Pancreas (tissue), 10 donors: ENCODE measurements around the gene OR4Q3. TPM values are rescaled to one million over a fixed set of nuclear protein-coding genes. Genes with fewer than 3 reads are reported as not detected.
"Not testable (repeated sequence)": the region's sequence is repeated elsewhere in the genome, so short reads cannot be mapped to it uniquely, and the experiment has no call there.

Experiments
- ATAC-seq, 4 donors: fragments of 200-7000 bp; cut with Tn5 transposase; one replicate each; pipeline versions ENCODE4 v1.8.0 to v1.9.1; 2020; ENCODE audit warnings: mild to moderate bottlenecking in 4 of 4, moderate library complexity in 4 of 4
- DNase-seq, 6 donors: peaks; one replicate each; pipeline ENCODE4 v3.0.0-alpha.2; 2020
- FAIRE-seq: peaks from 2 replicates; lab custom pipeline; 2012; peaks lifted over from hg19 to GRCh38; lab: Jason Lieb, UNC
- H3K27ac ChIP-seq, 4 donors: fragments of 200-600 bp; sonication (generic); 1 replicate in 3 of 4; 2 replicates in 1 of 4; pipeline versions ENCODE4 v1.5.0 to v1.8.0; 2020
- H3K27me3 ChIP-seq, 4 donors: fragments of 200-600 bp; one replicate each; pipeline ENCODE4 v1.8.0; 2021
- H3K36me3 ChIP-seq, 3 donors: fragments of 200-600 bp; sonication (generic) in 1 of 3; one replicate each; pipeline versions ENCODE4 v1.5.0 to v1.8.0; 2020 to 2021
- H3K4me1 ChIP-seq, 3 donors: fragments of 200-600 bp; one replicate each; pipeline ENCODE4 v1.8.0; 2021
- H3K4me3 ChIP-seq, 4 donors: fragments of 200-600 bp; sonication (generic) in 2 of 4; one replicate each; pipeline versions ENCODE4 v1.5.0 to v1.8.0; 2020 to 2021
- H3K9me3 ChIP-seq, 4 donors: fragments of 200-600 bp; one replicate each; pipeline ENCODE4 v1.8.0; 2021
- WGBS, 2 donors: extraction: QIAGEN DNeasy Blood & Tissue Kit; methylation state at CpG; one replicate each; pipeline ENCODE4 v1.1.7; 2013; 5-methylcytosine and 5-hydroxymethylcytosine counted together
- intact Hi-C, 3 donors: fragments of 100-400 bp; cut with DNase I; formaldehyde crosslinking; loops; one replicate each; pipeline versions ENCODE4 v1.11.1 to v1.14.2; 2022
- polyA plus RNA-seq, 2 donors: library from polyadenylated mRNA; stranded (reverse); fragments of 200-250 nt; gene quantifications; one replicate each; pipeline ENCODE4 v1.2.3, GENCODE V29; 2013
- total RNA-seq, 6 donors: library from RNA; stranded (reverse); fragmentation: NEBNext Ultra II Directional in 4 of 6; extraction: Animal tissue kit (Norgen Biotek cat#: 25700) in 4 of 6; gene quantifications; one replicate each; pipeline versions ENCODE4 v1.2.1 to v1.2.4, GENCODE V29; 2021 to 2023
- TF ChIP-seq, protein P1 (sequence below), 4 donors: fragments of 200-600 bp; sonication (generic) in 3 of 4; IDR thresholded peaks; one replicate each; pipeline versions ENCODE4 v1.5.0 to v1.8.0; 2021; ENCODE audit warnings: antibody characterized with exemption in 4 of 4
- donor health status: healthy with polysubstance abuse.
- donor health status: DM: no; HTN: no; CAD: no; lungs with moderate emphysema.
- donor health status: DM: no; HTN: no; CAD: no.
- donor health status: control.
- donor health status: control.
- donor health status: Bipolar disorder and iron deficiency.
- donor health status: DM: yes; HTN: yes; CAD: no.
- donor health status: DM: no; HTN: no; CAD: no.
- donor health status: DM: no; HTN: no; CAD: no.
- donor health status: DM: yes; HTN: yes; CAD: no.

OR4Q3 gene
- total and polyA plus RNA-seq, 8 donors, result 0.09 TPM; not detected in 7

- peak in 1 of 4 donors; percentile 71 for ATAC-seq
Measured at GRCh38 chr14:19771895-19772430, 28.6 kb downstream of the OR4Q3 start.

DNA sequence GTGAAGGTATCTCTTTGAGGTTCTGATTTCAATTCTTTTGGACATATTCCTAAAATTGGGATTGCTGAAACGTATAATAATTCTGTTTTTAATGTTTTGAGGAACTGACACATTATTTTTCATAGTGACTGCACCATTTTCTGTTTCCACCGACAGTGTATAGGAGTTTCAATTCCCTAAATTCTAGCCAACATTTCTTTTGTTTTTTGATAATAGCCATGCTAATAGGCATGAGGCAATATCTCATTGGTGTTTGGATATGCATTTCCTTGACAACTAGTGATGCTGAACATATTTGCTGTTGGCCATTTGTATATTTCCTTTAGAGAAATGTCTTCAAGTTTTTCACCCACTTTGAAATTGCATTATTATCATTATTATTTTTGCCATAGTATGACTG, 29.1 kb downstream of the OR4Q3 start:
- DNase-seq, H3K27ac ChIP-seq, H3K4me1 ChIP-seq, H3K9me3 ChIP-seq, H3K4me3 ChIP-seq, H3K36me3 ChIP-seq, H3K27me3 ChIP-seq, intact Hi-C loops: not testable (repeated sequence)
- 29 to 43% methylated on average over 2 of the region's 2 CpGs for WGBS, 2 donors
- peak in 1 of 4 donors; percentile 60 for ATAC-seq
- FAIRE-seq, result peak; percentile 89

More at GRCh38 chr14:19771895-19772430, 28.6 kb downstream of the OR4Q3 start:
- 80 to 87% methylated on average over 1 of the region's 1 CpG for WGBS, 2 donors
- Histone ChIP-seq H3K4me1 (no peaks in the 10 kb centered on the region), H3K27ac (no peak overlapping the region), H3K27me3 (no peaks in the 10 kb centered on the region), H3K36me3 (no peaks in the 10 kb centered on the region), H3K9me3 (no peaks in the 10 kb centered on the region), H3K4me3 (no peak overlapping the region)
- FAIRE-seq (no peak), DNase-seq (no peak)
- TF ChIP-seq, protein P1, sequence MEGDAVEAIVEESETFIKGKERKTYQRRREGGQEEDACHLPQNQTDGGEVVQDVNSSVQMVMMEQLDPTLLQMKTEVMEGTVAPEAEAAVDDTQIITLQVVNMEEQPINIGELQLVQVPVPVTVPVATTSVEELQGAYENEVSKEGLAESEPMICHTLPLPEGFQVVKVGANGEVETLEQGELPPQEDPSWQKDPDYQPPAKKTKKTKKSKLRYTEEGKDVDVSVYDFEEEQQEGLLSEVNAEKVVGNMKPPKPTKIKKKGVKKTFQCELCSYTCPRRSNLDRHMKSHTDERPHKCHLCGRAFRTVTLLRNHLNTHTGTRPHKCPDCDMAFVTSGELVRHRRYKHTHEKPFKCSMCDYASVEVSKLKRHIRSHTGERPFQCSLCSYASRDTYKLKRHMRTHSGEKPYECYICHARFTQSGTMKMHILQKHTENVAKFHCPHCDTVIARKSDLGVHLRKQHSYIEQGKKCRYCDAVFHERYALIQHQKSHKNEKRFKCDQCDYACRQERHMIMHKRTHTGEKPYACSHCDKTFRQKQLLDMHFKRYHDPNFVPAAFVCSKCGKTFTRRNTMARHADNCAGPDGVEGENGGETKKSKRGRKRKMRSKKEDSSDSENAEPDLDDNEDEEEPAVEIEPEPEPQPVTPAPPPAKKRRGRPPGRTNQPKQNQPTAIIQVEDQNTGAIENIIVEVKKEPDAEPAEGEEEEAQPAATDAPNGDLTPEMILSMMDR (IDR thresholded peaks at IDR 0.05), result no peak
- intact Hi-C loops, result no loop called here

DNA sequence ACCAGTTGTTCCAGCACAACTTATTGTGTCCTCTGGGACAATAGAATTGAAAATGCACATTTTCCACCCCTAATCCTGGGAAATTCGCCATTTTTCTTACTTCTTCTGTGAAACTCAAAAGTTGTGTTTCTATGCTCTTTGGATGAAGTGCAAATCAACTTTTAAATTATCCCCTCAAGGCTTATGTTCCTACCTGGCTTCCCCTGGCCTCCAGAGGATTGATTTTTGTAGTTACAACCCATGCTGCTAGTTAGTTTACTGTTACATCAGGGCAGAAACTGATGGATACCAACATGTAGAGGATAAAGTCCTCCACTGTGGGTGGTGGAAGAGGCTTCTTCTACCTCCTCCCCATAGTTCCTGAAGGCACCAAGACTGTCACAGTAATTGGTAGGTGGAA, 29.8 kb downstream of the OR4Q3 start, which contains the start of gene OR4M1:
Gene OR4M1 (plus strand): TSS at position 301 of the 400 bp plus-strand sequence. CDS start 6,819 bp downstream, outside the sequence.
- H3K4me3 ChIP-seq, H3K9me3 ChIP-seq, ATAC-seq, H3K36me3 ChIP-seq, FAIRE-seq, H3K27me3 ChIP-seq, intact Hi-C loops, DNase-seq, H3K27ac ChIP-seq, H3K4me1 ChIP-seq: not testable (repeated sequence)
- 6% methylated on average over 1 of the region's 1 CpG for WGBS, 2 donors

- H3K36me3 ChIP-seq, result no peaks in the 10 kb centered on the region
- H3K9me3 ChIP-seq, result no peaks in the 10 kb centered on the region
- H3K27ac ChIP-seq, result no peak overlapping the region
- FAIRE-seq (peak; percentile 99), ATAC-seq (no peak), DNase-seq (no peak)
- intact Hi-C loops, result no loop called here
- H3K27me3 ChIP-seq, result no peaks in the 10 kb centered on the region
- TF ChIP-seq, protein P1 (IDR thresholded peaks at IDR 0.05), result no peak
- WGBS, 2 donors, result 35 to 69% methylated on average over 1 of the region's 1 CpG
- no peaks in the 10 kb centered on the region for H3K4me1 ChIP-seq
- no peak overlapping the region for H3K4me3 ChIP-seq
Measured at GRCh38 chr14:19775587-19775986, 32.2 kb downstream of the OR4Q3 start.

GRCh38 chr14:19785848-19786247, 42.5 kb downstream of the OR4Q3 start:
- ATAC-seq, H3K4me1 ChIP-seq, H3K9me3 ChIP-seq, H3K27me3 ChIP-seq, intact Hi-C loops, H3K4me3 ChIP-seq, FAIRE-seq, H3K27ac ChIP-seq, DNase-seq, H3K36me3 ChIP-seq: not testable (repeated sequence)
- WGBS, 2 donors, result 69 to 74% methylated on average over 16 of the region's 16 CpGs

GRCh38 chr14:19787318-19787717, 43.9 kb downstream of the OR4Q3 start:
- ATAC-seq, H3K9me3 ChIP-seq, DNase-seq, H3K36me3 ChIP-seq, H3K27me3 ChIP-seq, H3K4me3 ChIP-seq, H3K27ac ChIP-seq, H3K4me1 ChIP-seq, FAIRE-seq, intact Hi-C loops: not testable (repeated sequence)
- WGBS, 2 donors, result 56 to 65% methylated on average over 6 of the region's 6 CpGs

GRCh38 chr14:19788150-19788549, 44.8 kb downstream of the OR4Q3 start:
- 41 to 51% methylated on average over 7 of the region's 7 CpGs for WGBS, 2 donors
- H3K27ac ChIP-seq, ATAC-seq, FAIRE-seq, H3K4me1 ChIP-seq, H3K27me3 ChIP-seq, H3K36me3 ChIP-seq, H3K9me3 ChIP-seq, DNase-seq, intact Hi-C loops, H3K4me3 ChIP-seq: not testable (repeated sequence)

DNA sequence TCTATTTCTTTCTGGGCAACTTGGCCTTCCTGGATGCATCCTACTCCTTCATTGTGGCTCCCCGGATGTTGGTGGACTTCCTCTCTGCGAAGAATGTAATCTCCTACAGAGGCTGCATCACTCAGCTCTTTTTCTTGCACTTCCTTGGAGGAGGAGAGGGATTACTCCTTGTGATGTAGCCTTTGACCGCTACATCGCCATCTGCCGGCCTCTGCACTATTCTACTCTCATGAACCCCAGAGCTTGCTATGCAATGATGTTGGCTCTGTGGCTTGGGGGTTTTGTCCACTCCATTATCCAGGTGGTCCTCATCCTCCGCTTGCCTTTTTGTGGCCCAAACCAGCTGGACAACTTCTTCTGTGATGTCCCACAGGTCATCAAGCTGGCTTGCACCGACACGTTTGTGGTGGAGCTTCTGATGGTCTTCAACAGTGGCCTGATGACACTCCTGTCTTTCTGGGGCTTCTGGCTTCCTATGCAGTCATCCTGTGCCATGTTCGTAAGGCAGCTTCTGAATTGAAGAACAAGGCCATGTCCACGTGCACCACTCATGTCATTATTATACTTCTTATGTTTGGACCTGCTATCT, 53.2 kb downstream of the OR4Q3 start:
- FAIRE-seq, intact Hi-C loops: not testable (repeated sequence)

More for the DNA sequence above, 53.2 kb downstream of the OR4Q3 start:
- not testable (repeated sequence) for H3K4me1 ChIP-seq, H3K27me3 ChIP-seq, H3K4me3 ChIP-seq, ATAC-seq, H3K9me3 ChIP-seq, H3K36me3 ChIP-seq, H3K27ac ChIP-seq
- WGBS, 2 donors, result 46 to 67% methylated on average over 10 of the region's 10 CpGs
- peak in 1 of 6 donors; percentile 22 for DNase-seq
